KG1 (cell line): ENCODE measurements around the gene PUS1.

ENCODE experiments used
- DNase-seq: peaks from one replicate; lab custom pipeline; 2025; lab: John Stamatoyannopoulos, UW

PUS1 gene

GRCh38 chr12:131902332-131903241 is 26.5 kb upstream of the PUS1 start:
- DNase-seq = no peak

- no peak for DNase-seq
Measured at GRCh38 chr12:131903270-131904255, 25.5 kb upstream of the PUS1 start.

- no peak for DNase-seq
Measured at GRCh38 chr12:131904346-131904745, 24.7 kb upstream of the PUS1 start.

- DNase-seq = no peak
Measured at GRCh38 chr12:131905081-131905629, 23.9 kb upstream of the PUS1 start.

GRCh38 chr12:131905630-131906091 is 23.4 kb upstream of the PUS1 start:
- DNase-seq = no peak

- DNase-seq = no peak
Measured at GRCh38 chr12:131907379-131908091, 21.5 kb upstream of the PUS1 start.

GRCh38 chr12:131908092-131909080 is 20.7 kb upstream of the PUS1 start:
- no peak for DNase-seq

GRCh38 chr12:131909081-131909751 is 19.9 kb upstream of the PUS1 start:
- DNase-seq = no peak

- no peak for DNase-seq
Measured at GRCh38 chr12:131909752-131910219, 19.3 kb upstream of the PUS1 start.

GRCh38 chr12:131910302-131911027 is 18.6 kb upstream of the PUS1 start:
- DNase-seq = no peak

- DNase-seq = no peak
Measured at GRCh38 chr12:131911028-131911650, 17.9 kb upstream of the PUS1 start.

GRCh38 chr12:131911851-131912477 is 17.1 kb upstream of the PUS1 start:
- DNase-seq = no peak

GRCh38 chr12:131912518-131913274 is 16.4 kb upstream of the PUS1 start:
- no peak for DNase-seq

GRCh38 chr12:131913666-131914065 is 15.4 kb upstream of the PUS1 start:
- DNase-seq = no peak

- DNase-seq = no peak
Measured at GRCh38 chr12:131914179-131914702, 14.8 kb upstream of the PUS1 start.

GRCh38 chr12:131915000-131915689 is 13.9 kb upstream of the PUS1 start:
- no peak for DNase-seq
